GM10248 (cell line): ENCODE results near the gene ZNF423.

ENCODE experiments used
- CTCF ChIA-PET: fragments of 300-600 bp; sonication (Branson Sonifier 250); formaldehyde crosslinking; extraction: SDS; loops from one replicate; lab custom pipeline; 2021; ENCODE audit warnings: antibody characterized with exemption; lab: Yijun Ruan, JAX
- POLR2A ChIA-PET: fragments of 350-650 bp; sonication (Branson Sonifier 250); formaldehyde crosslinking; extraction: SDS; loops from one replicate; lab custom pipeline; 2020; ENCODE audit warnings: antibody characterized with exemption; lab: Yijun Ruan, JAX
- DNase-seq: peaks from one replicate; pipeline ENCODE4 v3.0.0; 2012; ENCODE audit errors: extremely low spot score
- TF ChIP-seq, protein P1 (sequence below): IDR thresholded peaks from 2 replicates; pipeline ENCODE4 v1.5.1; 2012; ENCODE audit warnings: mild to moderate bottlenecking, low read depth; ENCODE audit errors: extremely low read depth, missing control alignments, control extremely low read depth

The ZNF423 gene

DNA sequence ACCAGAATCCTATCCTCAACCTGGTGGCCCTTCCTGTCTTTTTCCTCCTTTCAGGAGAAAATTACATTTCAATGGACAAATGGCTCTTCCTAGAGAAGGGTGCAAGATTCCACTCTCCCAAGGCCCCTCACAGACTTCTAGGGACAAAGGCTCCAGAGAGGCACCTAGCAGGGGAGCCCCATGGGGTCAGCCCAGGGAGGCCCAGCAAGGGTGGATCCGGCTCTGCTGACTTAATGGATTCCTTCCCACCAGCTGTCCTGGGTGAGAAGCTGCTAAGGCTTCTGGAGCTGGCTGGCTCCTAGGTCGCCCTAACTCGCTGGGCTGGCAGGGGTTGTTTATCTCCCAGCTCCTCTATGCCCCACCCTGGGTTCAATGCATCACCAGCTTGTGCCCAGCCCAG is 152.4 kb downstream of the ZNF423 start:
- POLR2A ChIA-PET = no interaction called here
- DNase-seq = no peak
- CTCF ChIA-PET = no interaction called here
- TF ChIP-seq, protein P1, sequence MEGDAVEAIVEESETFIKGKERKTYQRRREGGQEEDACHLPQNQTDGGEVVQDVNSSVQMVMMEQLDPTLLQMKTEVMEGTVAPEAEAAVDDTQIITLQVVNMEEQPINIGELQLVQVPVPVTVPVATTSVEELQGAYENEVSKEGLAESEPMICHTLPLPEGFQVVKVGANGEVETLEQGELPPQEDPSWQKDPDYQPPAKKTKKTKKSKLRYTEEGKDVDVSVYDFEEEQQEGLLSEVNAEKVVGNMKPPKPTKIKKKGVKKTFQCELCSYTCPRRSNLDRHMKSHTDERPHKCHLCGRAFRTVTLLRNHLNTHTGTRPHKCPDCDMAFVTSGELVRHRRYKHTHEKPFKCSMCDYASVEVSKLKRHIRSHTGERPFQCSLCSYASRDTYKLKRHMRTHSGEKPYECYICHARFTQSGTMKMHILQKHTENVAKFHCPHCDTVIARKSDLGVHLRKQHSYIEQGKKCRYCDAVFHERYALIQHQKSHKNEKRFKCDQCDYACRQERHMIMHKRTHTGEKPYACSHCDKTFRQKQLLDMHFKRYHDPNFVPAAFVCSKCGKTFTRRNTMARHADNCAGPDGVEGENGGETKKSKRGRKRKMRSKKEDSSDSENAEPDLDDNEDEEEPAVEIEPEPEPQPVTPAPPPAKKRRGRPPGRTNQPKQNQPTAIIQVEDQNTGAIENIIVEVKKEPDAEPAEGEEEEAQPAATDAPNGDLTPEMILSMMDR = no peak

DNA sequence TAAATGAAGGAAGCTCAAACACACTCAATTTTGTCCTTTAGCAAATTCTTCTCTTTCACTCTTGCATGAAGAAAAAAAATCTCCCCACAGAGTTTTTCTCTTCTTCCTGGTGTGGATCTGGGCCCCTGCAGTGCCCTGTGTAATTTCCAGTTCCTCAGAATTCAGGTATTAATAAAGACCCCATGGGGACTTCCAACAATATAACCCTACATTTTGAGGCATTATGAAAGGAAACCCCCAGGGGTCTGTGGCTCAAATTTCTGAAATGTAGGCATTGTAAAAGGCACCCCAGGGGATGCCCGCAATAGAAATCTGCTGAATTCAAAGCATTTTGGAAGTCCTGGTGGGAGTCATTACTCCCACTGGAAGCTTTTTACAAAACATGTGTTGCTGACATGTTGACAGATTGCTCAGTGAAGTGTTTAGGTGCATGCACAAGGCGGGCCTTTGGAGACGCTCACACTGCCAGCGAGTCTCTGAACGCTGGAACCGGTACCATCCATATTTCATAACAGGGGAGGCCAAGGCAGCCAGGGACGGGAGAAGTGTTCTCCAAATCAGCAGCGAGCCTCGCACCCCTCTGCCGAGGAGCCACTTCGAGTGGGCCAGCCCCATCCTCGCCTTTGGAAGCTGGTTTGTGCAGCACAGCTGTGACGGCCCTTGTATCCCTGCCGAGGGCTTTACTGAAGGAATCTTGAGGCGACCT is 154.0 kb downstream of the ZNF423 start:
- TF ChIP-seq, protein P1 = no peak
- CTCF ChIA-PET = no interaction called here
- POLR2A ChIA-PET = no interaction called here
- no peak for DNase-seq

DNA sequence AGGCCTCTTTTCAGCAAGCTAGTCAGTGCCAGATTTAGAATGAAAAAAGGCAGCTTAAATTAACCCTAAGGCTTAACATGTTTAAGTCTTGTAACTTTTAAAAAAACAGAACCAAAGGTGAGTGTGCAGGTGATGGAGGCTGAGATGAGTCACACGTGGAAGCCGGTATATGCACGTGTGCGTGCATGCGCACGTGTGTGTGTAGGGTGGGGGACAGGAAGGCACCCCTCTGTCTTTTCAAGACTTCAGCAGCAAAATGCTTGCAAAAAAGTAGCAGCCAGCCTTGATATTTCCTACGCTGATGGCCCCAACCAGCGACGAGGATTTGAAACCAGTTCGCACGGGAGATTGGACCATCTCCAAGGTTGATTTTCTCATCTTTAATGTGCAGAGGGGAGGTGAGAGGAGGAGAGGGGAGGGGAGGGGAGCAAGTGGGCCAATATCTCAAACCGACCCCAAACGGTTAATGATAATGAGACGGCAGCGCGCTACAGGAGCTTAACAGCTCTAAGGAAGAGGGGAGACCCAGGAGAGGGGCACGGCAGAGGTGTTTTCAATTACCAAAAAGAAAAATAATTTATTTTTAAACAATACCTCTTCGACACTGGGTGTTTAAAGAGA is 154.7 kb downstream of the ZNF423 start:
- ChIA-PET POLR2A (no interaction called here), CTCF (no interaction called here)
- TF ChIP-seq, protein P1 = no peak
- no peak for DNase-seq

DNA sequence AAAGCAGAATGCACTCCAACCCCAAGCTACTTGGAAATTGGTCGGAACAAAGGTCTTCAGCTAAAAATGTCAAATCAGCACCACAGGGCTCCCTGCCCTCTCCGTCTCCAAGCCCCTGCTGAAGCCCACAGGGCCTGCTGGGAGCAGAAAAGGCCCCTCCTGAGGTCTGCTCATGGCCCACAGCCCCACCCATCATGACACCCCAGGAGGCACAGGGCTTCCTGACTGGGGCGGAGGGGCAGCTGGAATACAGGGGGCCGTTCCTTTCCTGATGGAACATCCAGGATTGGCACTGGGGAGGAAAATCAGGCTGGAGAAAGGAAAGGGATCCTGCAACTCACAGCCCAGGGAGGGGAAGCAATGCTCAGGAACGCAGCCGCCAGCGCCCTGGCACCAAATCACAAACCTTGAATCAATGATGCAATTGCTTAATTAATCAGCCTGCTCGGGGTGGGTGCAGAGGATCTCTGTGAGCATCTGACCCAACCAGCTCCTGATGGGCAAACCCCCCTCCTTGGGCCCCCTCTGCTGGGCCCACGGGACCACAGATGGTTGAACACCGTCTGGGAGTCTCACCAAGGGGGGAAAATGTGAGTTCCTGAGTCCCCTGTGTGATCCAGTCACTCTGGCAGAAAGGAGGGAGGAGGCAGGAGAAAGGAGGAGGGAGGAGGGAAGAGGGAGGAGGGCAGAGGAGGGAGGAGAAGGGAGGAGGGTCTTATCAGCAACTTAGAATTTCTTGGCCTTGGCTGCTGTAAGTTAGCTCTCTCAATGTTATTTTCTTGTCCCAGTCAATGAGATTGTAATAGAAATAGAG is 155.5 kb downstream of the ZNF423 start:
- TF ChIP-seq, protein P1 = no peak
- CTCF ChIA-PET = no interaction called here
- no peak for DNase-seq
- POLR2A ChIA-PET = no interaction called here

DNA sequence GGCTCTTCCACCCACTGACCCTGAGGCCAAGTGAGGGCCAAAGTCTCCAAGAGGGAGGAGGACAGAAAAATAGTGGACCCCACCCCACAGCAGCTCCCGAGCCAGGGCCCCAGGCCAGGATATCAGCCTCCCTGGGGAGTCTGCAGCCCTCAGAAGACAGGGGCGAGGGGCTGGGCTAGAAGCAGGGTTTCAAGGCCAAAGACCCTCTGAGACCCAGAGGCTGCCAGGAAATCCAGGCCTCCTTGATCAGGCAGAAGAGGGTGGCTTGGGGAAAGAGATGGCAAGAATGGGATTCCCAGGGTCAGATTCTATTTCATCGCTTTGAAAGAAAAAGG is 156.1 kb downstream of the ZNF423 start:
- POLR2A ChIA-PET = no interaction called here
- TF ChIP-seq, protein P1 = no peak
- DNase-seq = no peak
- CTCF ChIA-PET = no interaction called here

DNA sequence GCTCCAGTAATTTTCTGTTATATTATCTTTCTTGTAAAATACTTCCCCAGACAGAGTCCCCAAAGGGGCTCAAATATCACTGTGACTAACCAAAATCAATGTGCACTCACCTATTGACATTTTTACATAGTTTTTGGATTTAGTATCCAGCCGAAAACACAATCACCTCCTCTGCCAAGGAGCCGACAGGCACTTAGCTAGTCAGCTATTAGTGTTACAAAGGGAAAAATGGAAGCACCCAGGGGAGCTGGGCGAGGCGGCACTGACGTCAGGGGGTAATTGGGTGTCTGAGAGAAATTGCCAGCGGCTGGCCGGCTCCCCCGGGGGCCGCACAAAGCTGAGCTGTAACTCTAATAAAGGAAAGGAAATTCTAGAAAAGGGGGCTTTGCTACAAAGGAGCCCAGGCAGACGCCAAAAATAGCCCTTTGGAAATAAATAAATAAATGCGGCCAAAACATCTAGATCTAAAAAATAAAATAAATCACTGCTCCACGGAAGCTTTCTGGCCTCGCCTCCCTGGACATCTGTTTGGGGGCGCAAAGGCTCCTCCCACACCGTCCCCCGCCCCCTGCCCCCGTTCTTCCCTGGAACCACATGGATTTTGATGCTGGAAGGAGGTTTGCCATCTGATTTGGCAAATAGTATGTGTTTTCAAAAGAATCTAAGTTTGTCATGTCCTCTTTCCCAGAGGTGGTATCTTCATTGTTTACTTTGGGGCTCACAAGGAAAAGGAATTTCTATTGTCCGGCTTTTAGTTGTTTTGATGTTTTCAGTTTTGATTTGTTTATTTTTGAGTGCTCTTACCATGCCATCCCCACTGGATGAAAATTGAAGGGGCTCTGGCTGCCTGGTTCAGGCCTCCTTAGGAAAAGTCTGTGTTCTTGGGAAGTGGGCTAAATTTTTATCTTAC is 156.7 kb downstream of the ZNF423 start:
- DNase-seq = no peak
- POLR2A ChIA-PET = no interaction called here
- TF ChIP-seq, protein P1 = no peak
- CTCF ChIA-PET = no interaction called here
